Small intestine (tissue), 7 donors: ENCODE data around the gene RIPK3. TPM values are rescaled to one million over a fixed set of nuclear protein-coding genes. Genes with fewer than 3 reads are reported as not detected.

Experiments
- DNase-seq, 2 donors: peaks; one replicate each; pipeline versions ENCODE4 v3.0.0 to v3.0.0-alpha.2; 2013
- FAIRE-seq: peaks from 2 replicates; lab custom pipeline; 2012; peaks lifted over from hg19 to GRCh38; lab: Jason Lieb, UNC
- H3K27ac ChIP-seq, 3 donors: one replicate each; pipeline ENCODE4 v1.5.1; 2013; ENCODE audit warnings: low read length in 2 of 3, mild to moderate bottlenecking in 2 of 3, control low read depth in 1 of 3, inconsistent platforms in 1 of 3, low read depth in 1 of 3, moderate library complexity in 1 of 3
- H3K27me3 ChIP-seq, 3 donors: one replicate each; pipeline ENCODE4 v1.6.1; 2013; ENCODE audit warnings: low read length in 3 of 3, inconsistent platforms in 1 of 3; ENCODE audit not compliant: control insufficient read depth in 3 of 3, insufficient read depth in 3 of 3
- H3K36me3 ChIP-seq, 3 donors: one replicate each; pipeline ENCODE4 v1.6.1; 2013; ENCODE audit warnings: low read length in 3 of 3, inconsistent platforms in 1 of 3, low read depth in 1 of 3, mild to moderate bottlenecking in 1 of 3, moderate library complexity in 1 of 3; ENCODE audit not compliant: control insufficient read depth in 3 of 3, insufficient read depth in 2 of 3
- H3K4me1 ChIP-seq, 3 donors: one replicate each; pipeline ENCODE4 v1.6.1; 2013; ENCODE audit warnings: low read length in 2 of 3, inconsistent platforms in 1 of 3, low read depth in 1 of 3, mild to moderate bottlenecking in 1 of 3, moderate library complexity in 1 of 3; ENCODE audit not compliant: control insufficient read depth in 3 of 3, insufficient read depth in 2 of 3
- H3K4me3 ChIP-seq, 3 donors: one replicate each; pipeline ENCODE4 v1.5.1; 2013; ENCODE audit warnings: low read length in 3 of 3, control low read depth in 1 of 3, inconsistent platforms in 1 of 3, low read depth in 1 of 3, mild to moderate bottlenecking in 1 of 3, moderate library complexity in 1 of 3
- H3K9me3 ChIP-seq, 2 donors: one replicate each; pipeline ENCODE4 v1.6.1; 2013; ENCODE audit warnings: low read depth in 1 of 2, low read length in 1 of 2; ENCODE audit not compliant: control insufficient read depth in 2 of 2, insufficient read depth in 1 of 2
- WGBS, 3 donors: extraction: QIAGEN DNeasy Blood & Tissue Kit; methylation state at CpG; one replicate each; pipeline ENCODE4 v1.1.7; 2013; 5-methylcytosine and 5-hydroxymethylcytosine counted together
- polyA plus RNA-seq, 4 donors: library from polyadenylated mRNA; stranded (reverse) in 3 of 4; unstranded in 1 of 4; fragments of 200-250 nt in 3 of 4; fragments of 120-200 nt in 1 of 4; gene quantifications; one replicate each; pipeline versions ENCODE4 v1.2.1 to v1.2.3, GENCODE V29; 2013
- donor health status: healthy with polysubstance abuse.
- donor health status: control.
- donor health status: control.
- donor health status: Bipolar disorder and iron deficiency.
- donor health status: healthy.

RIPK3 gene
- polyA plus RNA-seq, 4 donors: 16.7 to 58.6 (median 33.6) TPM

DNA sequence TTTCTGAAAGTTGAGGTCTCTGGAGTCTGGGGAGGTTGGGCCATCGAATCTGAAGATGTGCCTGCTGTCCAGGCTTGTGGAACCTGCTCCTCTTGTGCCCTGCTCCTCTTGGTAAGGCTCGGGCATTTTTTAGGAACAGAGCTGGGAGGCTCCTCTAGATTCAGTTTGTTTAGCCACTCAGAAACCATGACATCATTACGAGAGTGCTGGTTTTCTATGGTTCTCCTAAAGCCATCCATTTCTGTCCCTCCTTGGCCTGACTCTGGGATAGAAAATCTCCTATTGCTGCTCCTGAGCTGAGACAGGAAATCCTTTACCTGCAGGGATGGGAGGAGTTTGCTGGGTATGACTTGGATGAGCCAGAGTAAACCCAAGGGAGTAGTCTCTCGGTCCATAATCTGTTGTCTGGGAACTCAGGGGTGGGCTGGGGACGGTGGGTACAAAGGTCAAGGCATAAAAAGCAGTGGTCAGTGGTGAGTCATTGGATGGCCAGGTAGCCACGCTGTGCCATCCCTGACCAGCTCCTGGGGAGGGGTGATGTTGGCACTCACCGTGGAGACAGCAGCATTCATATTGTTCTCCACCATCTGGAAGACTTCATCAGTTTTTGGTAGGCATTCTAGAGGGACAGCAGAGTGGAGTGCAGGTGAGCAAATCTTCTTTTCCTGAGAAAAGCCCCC, 2.5 kb downstream of the RIPK3 start:
- 80 to 89% (median 81%) methylated on average over 7 of the region's 7 CpGs for WGBS, 3 donors
- H3K27ac ChIP-seq: no peak overlapping the region
- no peak for DNase-seq
- H3K4me3 ChIP-seq: no peak overlapping the region
- peaks cover 4 to 36% (median 24%) of the 10 kb centered on the region in 3 donors for H3K4me1 ChIP-seq
- no peak for FAIRE-seq
- peaks cover 0 to 32% (median 7%) of the 10 kb centered on the region in 3 donors for H3K36me3 ChIP-seq
- H3K9me3 ChIP-seq: no peaks in the 10 kb centered on the region
- peaks cover 0 to 43% (median 0%) of the 10 kb centered on the region in 3 donors for H3K27me3 ChIP-seq

DNA sequence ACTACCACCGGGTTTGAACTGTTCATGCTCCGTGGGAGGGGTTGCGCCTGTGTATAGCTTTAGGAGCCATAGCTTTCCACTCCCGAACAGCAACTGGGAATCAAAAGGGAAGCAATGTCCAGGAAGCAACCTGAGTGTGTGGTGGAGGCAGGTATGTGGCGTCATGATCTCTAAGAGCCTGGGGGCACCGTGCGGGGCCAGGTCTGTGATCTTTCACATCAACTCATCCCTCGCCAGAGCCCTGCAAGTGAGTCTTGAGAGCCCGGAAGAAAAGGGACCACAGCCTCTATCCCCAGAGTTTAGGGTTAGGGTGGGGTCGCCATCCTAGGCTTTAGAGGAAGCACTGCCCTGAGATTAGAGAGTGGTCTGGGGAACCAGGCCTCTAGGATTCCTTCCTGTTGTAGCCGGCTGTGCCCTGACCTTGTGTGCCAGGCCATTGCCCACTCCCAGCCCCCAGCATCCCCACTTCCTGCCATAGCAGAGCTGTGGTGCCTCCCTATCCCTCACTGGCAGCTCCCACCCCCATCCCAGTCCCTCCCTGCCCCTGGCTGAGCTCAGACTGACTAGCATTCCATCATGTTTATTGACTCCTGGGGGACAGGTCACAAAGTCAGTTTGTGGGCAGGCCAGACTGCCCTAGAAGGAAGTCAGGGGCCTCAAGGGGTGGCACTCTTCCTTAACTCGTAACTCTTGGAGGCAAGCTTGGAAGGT, 4.2 kb downstream of the RIPK3 start:
- DNase-seq (no peak), FAIRE-seq (no peak)
- H3K36me3 ChIP-seq: peaks cover 0 to 32% (median 7%) of the 10 kb centered on the region in 3 donors
- H3K4me1 ChIP-seq: peaks cover 4 to 44% (median 24%) of the 10 kb centered on the region in 3 donors
- no peak overlapping the region for H3K4me3 ChIP-seq
- WGBS, 3 donors: 78 to 81% (median 81%) methylated on average over 12 of the region's 12 CpGs
- H3K9me3 ChIP-seq: no peaks in the 10 kb centered on the region
- H3K27ac ChIP-seq: peak overlapping the region in 1 of 3 donors; percentile 15
- peaks cover 0 to 55% (median 0%) of the 10 kb centered on the region in 3 donors for H3K27me3 ChIP-seq

DNA sequence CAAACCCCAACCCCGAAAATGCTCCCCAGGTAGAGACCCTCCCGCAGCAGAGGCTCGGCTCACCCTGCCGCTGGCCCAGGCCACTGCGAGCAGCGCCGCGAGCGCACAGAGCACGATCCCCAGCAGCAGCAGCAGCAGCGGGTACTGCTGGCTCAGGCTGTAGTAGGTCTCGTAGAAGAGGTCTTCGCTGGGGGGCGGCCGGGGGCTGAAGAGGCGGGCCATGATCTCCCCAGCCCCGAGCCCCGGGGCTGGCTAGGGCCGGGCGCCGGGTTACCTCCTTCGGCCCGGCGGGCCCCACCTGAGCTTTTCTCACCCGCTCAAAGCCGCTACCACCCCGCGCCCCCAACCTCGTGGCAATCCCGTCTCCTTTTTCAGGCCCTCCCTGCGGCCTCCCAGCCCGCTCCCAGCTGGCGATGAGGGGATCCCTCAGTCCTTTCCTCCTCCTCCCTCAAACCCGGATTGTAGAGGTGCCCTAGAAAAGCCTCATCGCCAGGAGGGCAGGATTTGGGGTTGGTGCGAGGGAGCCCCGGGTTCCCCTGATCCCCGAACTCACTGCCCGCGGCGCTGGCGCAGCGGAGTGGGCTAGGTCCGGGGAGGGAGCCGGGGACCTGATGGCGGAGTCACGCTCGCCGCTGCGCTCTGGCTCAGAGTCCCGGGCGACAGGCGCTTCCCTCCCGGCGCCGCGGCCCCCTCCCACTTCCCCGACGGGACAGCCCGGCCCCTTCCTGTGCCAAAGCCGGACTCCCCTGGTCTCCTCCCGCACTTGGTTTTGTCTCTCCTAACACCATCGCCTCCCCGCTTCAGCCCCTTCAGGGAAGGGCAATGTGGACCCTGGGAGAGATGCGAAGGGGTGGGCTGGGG, 5.1 kb downstream of the RIPK3 start, which contains the start of gene ADCY4:
Gene ADCY4, minus strand, starts transcription at position 641 of the 861 bp plus-strand sequence. Its CDS starts 419 bp downstream, at position 222.
- DNase-seq (peak in 1 of 2 donors; percentile 39), FAIRE-seq (no peak)
- Histone ChIP-seq H3K27me3 (peaks cover 0 to 63% (median 0%) of the 10 kb centered on the region in 3 donors), H3K9me3 (no peaks in the 10 kb centered on the region), H3K27ac (peak within 1 kb of the TSS in 1 of 3 donors; percentile 69), H3K4me1 (peaks cover 4 to 39% (median 24%) of the 10 kb centered on the region in 3 donors), H3K36me3 (peaks cover 0 to 32% (median 7%) of the 10 kb centered on the region in 3 donors), H3K4me3 (peak within 1 kb of the TSS; percentile 16 to 34 (median 33))
- WGBS, 3 donors: 5 to 10% (median 6%) methylated on average over 44 to 65 of the region's 65 CpGs

DNA sequence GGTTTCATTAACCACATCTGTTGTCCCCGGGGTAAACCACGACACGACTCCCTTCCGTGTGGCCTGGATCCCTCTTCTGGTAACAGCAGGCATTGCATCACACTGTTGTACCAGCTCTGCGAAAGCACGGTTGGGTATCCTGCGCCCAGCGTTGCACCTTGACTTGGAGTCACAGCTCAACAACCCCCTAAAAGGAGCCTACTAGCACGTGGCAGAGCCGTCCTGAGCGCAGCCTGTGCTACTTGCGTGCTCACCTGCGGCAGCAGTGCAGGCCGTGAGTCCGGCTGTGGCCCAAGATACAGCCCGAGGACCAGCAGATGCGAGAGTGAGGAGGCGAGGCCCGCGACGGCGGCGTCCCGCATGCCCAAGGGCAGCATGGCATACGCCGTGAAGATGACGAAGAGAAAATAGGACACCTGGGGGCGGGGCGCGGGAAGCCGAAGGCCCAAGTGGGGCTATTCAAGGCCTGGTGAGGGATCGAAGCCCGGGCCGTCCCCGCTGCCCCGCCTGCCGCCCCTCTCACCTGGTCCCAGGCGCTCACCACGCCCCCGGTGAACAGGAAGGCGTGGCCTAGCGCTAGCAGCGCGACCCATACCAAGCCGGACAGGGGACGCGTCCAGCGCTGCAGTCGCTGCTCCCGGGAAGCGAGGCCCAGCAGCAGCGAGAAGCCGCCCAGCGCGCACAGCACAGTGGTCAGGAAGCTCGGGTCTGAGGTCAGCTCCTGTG, 7.4 kb downstream of the RIPK3 start:
- peaks cover 0 to 33% (median 15%) of the 10 kb centered on the region in 3 donors for H3K4me1 ChIP-seq
- DNase-seq: peak; percentile 84 to 88
- 6 to 13% (median 7%) methylated on average over 53 to 56 of the region's 56 CpGs for WGBS, 3 donors
- peaks cover 0 to 18% (median 7%) of the 10 kb centered on the region in 3 donors for H3K36me3 ChIP-seq
- H3K27me3 ChIP-seq: peaks cover 0 to 59% (median 0%) of the 10 kb centered on the region in 3 donors
- H3K27ac ChIP-seq: peak overlapping the region in 1 of 3 donors; percentile 55
- H3K9me3 ChIP-seq: no peaks in the 10 kb centered on the region
- FAIRE-seq: no peak
- peak overlapping the region in 2 of 3 donors; percentile 34 to 35 for H3K4me3 ChIP-seq

DNA sequence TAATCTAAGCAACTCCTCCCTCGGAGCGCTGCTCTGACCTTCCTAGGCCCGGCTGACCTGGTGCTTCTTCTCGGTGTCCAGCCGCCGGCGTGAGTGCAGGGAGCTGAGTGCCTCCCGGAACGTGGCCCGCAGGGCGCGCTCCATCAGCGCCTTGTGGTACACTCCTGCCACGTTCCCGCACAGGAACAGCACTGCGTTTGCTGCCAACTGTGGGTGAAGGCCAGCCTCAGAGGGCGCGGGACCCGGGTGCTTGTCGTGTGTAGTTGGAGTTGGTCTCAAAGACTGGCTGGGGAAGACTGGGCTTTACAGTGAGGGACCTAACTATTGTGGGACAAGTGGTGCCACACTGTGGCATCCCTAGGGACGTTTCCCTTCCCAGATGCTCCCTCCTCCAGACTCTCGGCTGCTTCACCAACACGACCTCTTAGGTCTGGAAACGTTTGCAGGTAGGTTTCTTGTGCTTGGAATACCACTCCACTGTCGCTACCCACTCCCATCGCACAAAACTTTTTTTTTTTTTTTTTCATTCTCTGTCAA, 8.0 kb downstream of the RIPK3 start:
- WGBS, 3 donors: 40 to 56% (median 53%) methylated on average over 26 of the region's 26 CpGs
- Histone ChIP-seq H3K4me3 (no peak overlapping the region), H3K9me3 (no peaks in the 10 kb centered on the region), H3K4me1 (peaks cover 0 to 33% (median 15%) of the 10 kb centered on the region in 3 donors), H3K27ac (peak overlapping the region in 1 of 3 donors; percentile 12), H3K27me3 (peaks cover 0 to 59% (median 0%) of the 10 kb centered on the region in 3 donors), H3K36me3 (peaks cover 0 to 12% (median 3%) of the 10 kb centered on the region in 3 donors)
- DNase-seq: no peak
- FAIRE-seq: no peak

DNA sequence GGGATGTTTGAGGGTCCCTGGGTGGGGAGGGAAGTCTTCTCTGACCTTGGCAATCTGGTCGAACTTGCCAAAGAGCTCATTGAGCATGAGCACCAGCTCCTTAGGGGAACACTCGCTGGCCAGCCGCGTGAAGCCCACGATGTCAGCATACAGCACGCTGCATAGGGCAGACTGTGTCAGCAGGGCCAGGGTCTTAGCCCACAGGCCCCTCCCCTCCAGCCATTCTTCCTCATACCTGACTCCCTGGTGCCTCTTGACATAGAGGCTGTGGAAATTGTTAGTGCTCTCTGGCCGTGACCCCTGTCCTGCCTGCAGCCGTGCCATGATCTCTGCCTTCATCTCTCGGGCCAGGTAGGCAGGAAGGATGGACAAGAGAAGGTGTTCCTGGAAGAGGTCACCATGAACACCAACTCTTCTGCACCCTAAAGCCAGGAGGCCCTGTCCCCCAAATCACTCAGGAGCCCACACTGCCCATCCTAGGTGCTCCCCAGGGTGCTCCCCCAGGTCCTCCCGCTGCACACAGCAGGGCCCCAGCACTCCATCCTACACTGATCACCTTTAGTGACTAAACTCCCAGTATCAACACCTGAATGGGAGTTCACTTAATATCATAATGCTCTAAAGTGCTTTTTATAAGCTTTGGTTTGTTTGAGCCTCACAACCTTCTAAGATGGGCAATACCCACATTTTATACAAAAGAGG, 8.7 kb downstream of the RIPK3 start:
- H3K27ac ChIP-seq: no peak overlapping the region
- no peaks in the 10 kb centered on the region for H3K9me3 ChIP-seq
- H3K4me1 ChIP-seq: peaks cover 0 to 33% (median 15%) of the 10 kb centered on the region in 3 donors
- DNase-seq (no peak), FAIRE-seq (no peak)
- 90 to 94% (median 90%) methylated on average over 10 of the region's 10 CpGs for WGBS, 3 donors
- peaks cover 0 to 58% (median 0%) of the 10 kb centered on the region in 3 donors for H3K27me3 ChIP-seq
- H3K36me3 ChIP-seq: peaks cover 0 to 7% (median 0%) of the 10 kb centered on the region in 3 donors
- no peak overlapping the region for H3K4me3 ChIP-seq

DNA sequence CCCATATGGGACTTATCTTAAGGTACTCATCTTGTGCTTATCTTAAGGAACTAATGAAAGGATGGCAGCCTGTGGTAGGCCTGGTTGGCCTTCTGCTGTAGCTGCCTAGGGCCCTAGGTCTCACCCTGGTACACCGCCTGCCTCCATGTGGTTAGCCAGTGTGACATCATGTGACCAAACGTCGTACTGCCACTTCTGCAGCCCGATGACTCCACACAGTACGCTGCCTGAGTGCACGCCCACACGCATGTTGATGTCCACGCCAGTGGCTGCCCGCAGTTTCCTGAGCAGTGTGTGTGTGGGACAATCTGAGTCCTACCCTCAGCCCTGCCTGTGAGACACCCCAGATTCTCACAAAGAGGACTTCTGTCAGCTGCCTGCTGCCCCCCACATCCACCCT, 10.1 kb downstream of the RIPK3 start:
- DNase-seq (peak in 1 of 2 donors; percentile 52), FAIRE-seq (no peak)
- Histone ChIP-seq H3K36me3 (no peaks in the 10 kb centered on the region), H3K27me3 (peaks cover 0 to 44% (median 0%) of the 10 kb centered on the region in 3 donors), H3K4me1 (peaks cover 0 to 29% (median 15%) of the 10 kb centered on the region in 3 donors), H3K9me3 (no peaks in the 10 kb centered on the region), H3K27ac (peak overlapping the region in 1 of 3 donors; percentile 22), H3K4me3 (no peak overlapping the region)
- WGBS, 3 donors: 52 to 66% (median 59%) methylated on average over 9 of the region's 9 CpGs
